Sigmoid colon (tissue), 7 donors: ENCODE results near the gene USF1. TPM values are rescaled to one million over a fixed set of nuclear protein-coding genes. Genes with fewer than 3 reads are reported as not detected.

Source experiments
- DNase-seq: peaks from one replicate; pipeline ENCODE4 v3.0.0-alpha.2; 2019
- H3K27ac ChIP-seq, 4 donors: fragments of 200-600 bp; sonication (generic); one replicate each; pipeline ENCODE4 v1.5.1; 2016 to 2019; ENCODE audit warnings: mild to moderate bottlenecking in 1 of 4
- H3K27me3 ChIP-seq, 3 donors: fragments of 200-600 bp; sonication (generic); one replicate each; pipeline ENCODE4 v1.5.1; 2019; ENCODE audit warnings: mild to moderate bottlenecking in 1 of 3
- H3K36me3 ChIP-seq, 4 donors: fragments of 200-600 bp; sonication (generic); one replicate each; pipeline ENCODE4 v1.5.1; 2016 to 2019
- H3K4me1 ChIP-seq, 4 donors: fragments of 200-600 bp; sonication (generic); one replicate each; pipeline ENCODE4 v1.5.1; 2017 to 2019
- H3K4me3 ChIP-seq, 4 donors: fragments of 200-600 bp; sonication (generic); one replicate each; pipeline ENCODE4 v1.5.1; 2017 to 2019; ENCODE audit warnings: mild to moderate bottlenecking in 2 of 4, moderate library complexity in 1 of 4
- H3K9me3 ChIP-seq, 4 donors: fragments of 200-600 bp in 3 of 4; sonication (generic) in 3 of 4; one replicate each; pipeline versions ENCODE4 v1.5.1 to v1.6.1; 2013 to 2019
- EP300 ChIP-seq, 4 donors: sonication (generic); formaldehyde crosslinking; IDR thresholded peaks; one replicate each; pipeline ENCODE4 v1.6.1; 2017; ENCODE audit warnings: antibody characterized with exemption in 4 of 4
- POLR2A ChIP-seq, 2 donors: fragments of 450-650 bp; IDR thresholded peaks; one replicate each; pipeline ENCODE4 v1.6.1; 2016; ENCODE audit warnings: antibody characterized with exemption in 2 of 2, mild to moderate bottlenecking in 2 of 2, moderate library complexity in 2 of 2
- POLR2AphosphoS5 ChIP-seq, 4 donors: sonication (generic); formaldehyde crosslinking; IDR thresholded peaks; one replicate each; pipeline ENCODE4 v1.6.1; 2017; ENCODE audit warnings: antibody characterized with exemption in 4 of 4
- WGBS, 2 donors: extraction: QIAGEN DNeasy Blood & Tissue Kit; methylation state at CpG; one replicate each; pipeline ENCODE4 v1.1.7; 2013; 5-methylcytosine and 5-hydroxymethylcytosine counted together
- intact Hi-C: fragments of 100-400 bp; cut with DNase I; formaldehyde crosslinking; loops from one replicate; pipeline ENCODE4 v1.15.1; 2023
- polyA plus RNA-seq, 3 donors: library from polyadenylated mRNA; stranded (reverse); fragments of 200-250 nt; gene quantifications; one replicate each; pipeline ENCODE4 v1.2.3, GENCODE V29; 2013
- total RNA-seq, 4 donors: library from RNA; depleted of rRNA; stranded (reverse); fragments of >200 nt; gene quantifications; one replicate each; pipeline ENCODE4 v1.1.0, GENCODE V29; 2016
- TF ChIP-seq, protein P1 (sequence below), 4 experiments: fragments of 450-650 bp in 3 of 4; fragments of 200-600 bp in 1 of 4; IDR thresholded peaks; one replicate each; pipeline ENCODE4 v1.5.1; 2016 to 2019; ENCODE audit warnings: antibody characterized with exemption in 4 of 4, mild to moderate bottlenecking in 3 of 4, moderate library complexity in 2 of 4
- donor health status: healthy with polysubstance abuse.
- donor health status: Bipolar disorder and iron deficiency.
- donor health status: healthy.

USF1 gene
- total and polyA plus RNA-seq, 7 donors: 25.8 to 84.6 (median 62.4) TPM

GRCh38 chr1:161061419-161061818, 15.6 kb upstream of the USF1 start:
- WGBS, 2 donors: 90 to 94% methylated on average over 4 of the region's 4 CpGs
- peaks cover 0 to 15% (median 0%) of the 10 kb centered on the region in 3 donors for H3K27me3 ChIP-seq
- intact Hi-C loops: no loop called here
- H3K9me3 ChIP-seq: no peaks in the 10 kb centered on the region
- no peak for TF ChIP-seq POLR2A (IDR thresholded peaks at IDR 0.05)
- TF ChIP-seq, protein P1, sequence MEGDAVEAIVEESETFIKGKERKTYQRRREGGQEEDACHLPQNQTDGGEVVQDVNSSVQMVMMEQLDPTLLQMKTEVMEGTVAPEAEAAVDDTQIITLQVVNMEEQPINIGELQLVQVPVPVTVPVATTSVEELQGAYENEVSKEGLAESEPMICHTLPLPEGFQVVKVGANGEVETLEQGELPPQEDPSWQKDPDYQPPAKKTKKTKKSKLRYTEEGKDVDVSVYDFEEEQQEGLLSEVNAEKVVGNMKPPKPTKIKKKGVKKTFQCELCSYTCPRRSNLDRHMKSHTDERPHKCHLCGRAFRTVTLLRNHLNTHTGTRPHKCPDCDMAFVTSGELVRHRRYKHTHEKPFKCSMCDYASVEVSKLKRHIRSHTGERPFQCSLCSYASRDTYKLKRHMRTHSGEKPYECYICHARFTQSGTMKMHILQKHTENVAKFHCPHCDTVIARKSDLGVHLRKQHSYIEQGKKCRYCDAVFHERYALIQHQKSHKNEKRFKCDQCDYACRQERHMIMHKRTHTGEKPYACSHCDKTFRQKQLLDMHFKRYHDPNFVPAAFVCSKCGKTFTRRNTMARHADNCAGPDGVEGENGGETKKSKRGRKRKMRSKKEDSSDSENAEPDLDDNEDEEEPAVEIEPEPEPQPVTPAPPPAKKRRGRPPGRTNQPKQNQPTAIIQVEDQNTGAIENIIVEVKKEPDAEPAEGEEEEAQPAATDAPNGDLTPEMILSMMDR (IDR thresholded peaks at IDR 0.05): no peak
- no peak for TF ChIP-seq POLR2AphosphoS5 (IDR thresholded peaks at IDR 0.05)
- no peak for TF ChIP-seq EP300 (IDR thresholded peaks at IDR 0.05)
- H3K27ac ChIP-seq: no peak overlapping the region
- H3K4me3 ChIP-seq: no peak overlapping the region
- H3K36me3 ChIP-seq: no peaks in the 10 kb centered on the region
- DNase-seq: no peak
- H3K4me1 ChIP-seq: no peaks in the 10 kb centered on the region

GRCh38 chr1:161059293-161059692, 13.5 kb upstream of the USF1 start:
- Histone ChIP-seq H3K27me3 (peaks cover 0 to 23% (median 5%) of the 10 kb centered on the region in 3 donors), H3K27ac (no peak overlapping the region), H3K36me3 (no peaks in the 10 kb centered on the region), H3K9me3 (no peaks in the 10 kb centered on the region), H3K4me3 (no peak overlapping the region), H3K4me1 (no peaks in the 10 kb centered on the region)
- 66 to 85% methylated on average over 6 of the region's 6 CpGs for WGBS, 2 donors
- DNase-seq: no peak
- TF ChIP-seq POLR2AphosphoS5 (IDR thresholded peaks at IDR 0.05): no peak
- no peak for TF ChIP-seq EP300 (IDR thresholded peaks at IDR 0.05)
- TF ChIP-seq, protein P1 (IDR thresholded peaks at IDR 0.05): no peak
- TF ChIP-seq POLR2A (IDR thresholded peaks at IDR 0.05): no peak
- intact Hi-C loops: no loop called here

GRCh38 chr1:161054805-161055204, 9.0 kb upstream of the USF1 start:
- H3K27me3 ChIP-seq: peaks cover 0 to 18% (median 5%) of the 10 kb centered on the region in 3 donors
- TF ChIP-seq POLR2AphosphoS5 (IDR thresholded peaks at IDR 0.05): no peak
- TF ChIP-seq EP300 (IDR thresholded peaks at IDR 0.05): no peak
- no peak for TF ChIP-seq POLR2A (IDR thresholded peaks at IDR 0.05)
- TF ChIP-seq, protein P1 (IDR thresholded peaks at IDR 0.05): no peak
- 79 to 90% methylated on average over 7 of the region's 7 CpGs for WGBS, 2 donors
- intact Hi-C loops: no loop called here
- H3K9me3 ChIP-seq: no peaks in the 10 kb centered on the region
- H3K27ac ChIP-seq: no peak overlapping the region
- H3K36me3 ChIP-seq: no peaks in the 10 kb centered on the region
- DNase-seq: no peak
- H3K4me3 ChIP-seq: no peak overlapping the region
- no peaks in the 10 kb centered on the region for H3K4me1 ChIP-seq

DNA sequence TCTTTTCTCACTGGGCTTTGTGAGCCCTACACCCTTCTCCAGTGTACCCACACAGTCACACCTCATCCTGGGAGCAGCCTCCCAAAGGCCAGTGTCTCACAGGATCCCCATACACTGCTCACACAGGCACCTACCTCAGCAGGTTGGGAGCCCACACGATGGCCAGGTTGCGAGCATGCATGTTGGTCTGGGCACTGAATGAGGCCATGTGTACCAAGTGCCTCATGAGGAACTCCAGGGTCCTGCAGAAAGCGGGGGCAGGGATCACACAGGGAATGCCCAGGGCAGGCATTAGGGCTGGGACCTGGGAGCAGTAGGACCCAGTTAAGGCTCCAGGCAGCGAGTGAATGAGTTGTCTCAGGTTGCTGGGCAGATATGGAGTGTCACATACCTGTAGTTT, 8.5 kb upstream of the USF1 start:
- TF ChIP-seq, protein P1 (IDR thresholded peaks at IDR 0.05): no peak
- TF ChIP-seq EP300 (IDR thresholded peaks at IDR 0.05) (no peak), POLR2AphosphoS5 (IDR thresholded peaks at IDR 0.05) (no peak), POLR2A (IDR thresholded peaks at IDR 0.05) (no peak)
- Histone ChIP-seq H3K9me3 (no peaks in the 10 kb centered on the region), H3K4me3 (no peak overlapping the region), H3K4me1 (no peaks in the 10 kb centered on the region), H3K27me3 (peaks cover 0 to 18% (median 5%) of the 10 kb centered on the region in 3 donors), H3K36me3 (no peaks in the 10 kb centered on the region), H3K27ac (no peak overlapping the region)
- 91 to 92% methylated on average over 4 of the region's 4 CpGs for WGBS, 2 donors
- intact Hi-C loops: no loop called here
- DNase-seq: no peak

DNA sequence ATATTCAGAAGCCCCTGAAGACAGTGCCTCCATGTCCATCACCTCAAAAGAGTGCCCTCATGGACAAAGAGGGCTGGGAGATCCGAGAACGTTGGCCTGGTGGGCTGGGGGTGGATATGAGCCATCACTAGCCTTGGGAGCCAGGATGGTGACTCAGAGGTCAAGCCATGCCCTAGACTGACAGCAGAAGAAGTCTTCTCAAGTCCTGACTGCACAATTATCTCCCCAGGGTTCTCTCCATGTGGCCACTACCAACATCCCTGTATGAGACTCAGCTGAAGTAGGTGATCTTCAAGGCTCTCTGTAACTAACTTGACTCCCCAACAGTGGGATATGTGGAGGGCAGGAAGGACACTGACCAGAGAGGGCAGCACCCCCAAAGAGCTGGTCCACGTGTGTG, 7.1 kb upstream of the USF1 start:
- H3K36me3 ChIP-seq: no peaks in the 10 kb centered on the region
- DNase-seq: no peak
- 84 to 87% methylated on average over 3 of the region's 3 CpGs for WGBS, 2 donors
- H3K9me3 ChIP-seq: no peaks in the 10 kb centered on the region
- H3K4me1 ChIP-seq: no peaks in the 10 kb centered on the region
- intact Hi-C loops: no loop called here
- H3K27me3 ChIP-seq: peaks cover 0 to 18% (median 5%) of the 10 kb centered on the region in 3 donors
- no peak overlapping the region for H3K27ac ChIP-seq
- TF ChIP-seq POLR2AphosphoS5 (IDR thresholded peaks at IDR 0.05): no peak
- TF ChIP-seq, protein P1 (IDR thresholded peaks at IDR 0.05): no peak
- no peak for TF ChIP-seq EP300 (IDR thresholded peaks at IDR 0.05)
- TF ChIP-seq POLR2A (IDR thresholded peaks at IDR 0.05): no peak
- H3K4me3 ChIP-seq: no peak overlapping the region
